Neuronal stem cell (in vitro differentiated cells): ENCODE data around the gene MYCBPAP.
A peak's percentile ranks its signal among the peaks of the same experiment; 100 is the strongest.
"Not testable (repeated sequence)": the region's sequence is repeated elsewhere in the genome, so short reads cannot be mapped to it uniquely, and the experiment has no call there.

ENCODE experiments used
- DNase-seq: peaks from one replicate; pipeline ENCODE4 v3.0.0-alpha.2; 2013; ENCODE audit warnings: low spot score
- H2AFZ ChIP-seq: one replicate; pipeline ENCODE4 v1.6.1; 2013; ENCODE audit warnings: mild to moderate bottlenecking, low read length, inconsistent platforms
- H2AK5ac ChIP-seq: 2 replicates; pipeline ENCODE4 v1.6.1; 2013; ENCODE audit warnings: low read depth, mild to moderate bottlenecking, inconsistent platforms, low read length, moderate library complexity, mixed read lengths
- H2BK120ac ChIP-seq: 2 replicates; pipeline ENCODE4 v1.6.1; 2013; ENCODE audit warnings: low read depth, mild to moderate bottlenecking, inconsistent platforms, low read length, moderate library complexity, mixed read lengths
- H2BK12ac ChIP-seq: one replicate; pipeline ENCODE4 v1.6.1; 2013; ENCODE audit warnings: low read length, inconsistent platforms
- H2BK15ac ChIP-seq: 2 replicates; pipeline ENCODE4 v1.6.1; 2013; ENCODE audit warnings: mild to moderate bottlenecking, low read length, inconsistent platforms, mixed read lengths
- H2BK5ac ChIP-seq: one replicate; pipeline ENCODE4 v1.6.1; 2013; ENCODE audit warnings: inconsistent platforms, mild to moderate bottlenecking, low read length, moderate library complexity
- H3K14ac ChIP-seq: one replicate; pipeline ENCODE4 v1.6.1; 2013; ENCODE audit warnings: low read length, inconsistent platforms
- H3K18ac ChIP-seq: 2 replicates; pipeline ENCODE4 v1.6.1; 2013; ENCODE audit warnings: low read length, inconsistent platforms
- H3K23ac ChIP-seq: 2 replicates; pipeline ENCODE4 v1.6.1; 2013; ENCODE audit warnings: low read depth, mild to moderate bottlenecking, mixed read lengths, low read length, inconsistent platforms; ENCODE audit not compliant: poor library complexity
- H3K27ac ChIP-seq: replicated peaks from 3 replicates; pipeline ENCODE4 v1.5.1; 2013; ENCODE audit warnings: low read length, inconsistent platforms
- H3K27me3 ChIP-seq, 3 experiments: 2 replicates each; pipeline ENCODE4 v1.6.1; 2013; ENCODE audit warnings: low read length in 3 of 3, mild to moderate bottlenecking in 2 of 3, inconsistent platforms in 1 of 3, low read depth in 1 of 3, mixed read lengths in 1 of 3, moderate library complexity in 1 of 3; ENCODE audit not compliant: control insufficient read depth in 3 of 3, insufficient read depth in 3 of 3
- H3K36me3 ChIP-seq, 2 donors: replicated peaks in 1 of 2; 2 replicates each; pipeline ENCODE4 v1.6.1; 2013; ENCODE audit warnings: low read length in 2 of 2; ENCODE audit not compliant: control insufficient read depth in 2 of 2, insufficient read depth in 2 of 2
- H3K4ac ChIP-seq: 2 replicates; pipeline ENCODE4 v1.6.1; 2013; ENCODE audit warnings: inconsistent platforms, mild to moderate bottlenecking, low read length, moderate library complexity
- H3K4me1 ChIP-seq, 2 donors: 1 replicate in 1 of 2; 2 replicates in 1 of 2; pipeline ENCODE4 v1.6.1; 2013; ENCODE audit warnings: low read length in 2 of 2, low read depth in 1 of 2; ENCODE audit not compliant: control insufficient read depth in 2 of 2, insufficient read depth in 1 of 2
- H3K4me2 ChIP-seq: one replicate; pipeline ENCODE4 v1.6.1; 2013; ENCODE audit warnings: mild to moderate bottlenecking, low read length, inconsistent platforms; ENCODE audit not compliant: insufficient read depth, poor library complexity, severe bottlenecking
- H3K4me3 ChIP-seq, 2 donors: 2 replicates each; pipeline ENCODE4 v1.5.1; 2013; ENCODE audit warnings: low read length in 2 of 2, mild to moderate bottlenecking in 2 of 2, inconsistent platforms in 1 of 2, moderate library complexity in 1 of 2
- H3K79me1 ChIP-seq: one replicate; pipeline ENCODE4 v1.6.1; 2013; ENCODE audit warnings: low read depth, mild to moderate bottlenecking, inconsistent platforms, low read length, moderate library complexity
- H3K9ac ChIP-seq: one replicate; pipeline ENCODE4 v1.6.1; 2013; ENCODE audit warnings: mild to moderate bottlenecking, low read depth, low read length, inconsistent platforms; ENCODE audit not compliant: poor library complexity
- H3K9me3 ChIP-seq, 2 donors: replicated peaks in 1 of 2; 2 replicates each; pipeline versions ENCODE3 to v1.6.1; 2013; ENCODE audit warnings: low read length in 2 of 2, mild to moderate bottlenecking in 2 of 2, inconsistent platforms in 1 of 2, low read depth in 1 of 2, mixed read lengths in 1 of 2, moderate library complexity in 1 of 2; ENCODE audit not compliant: control insufficient read depth in 2 of 2, insufficient read depth in 1 of 2
- H4K8ac ChIP-seq: one replicate; pipeline ENCODE4 v1.6.1; 2013; ENCODE audit warnings: low read depth, mild to moderate bottlenecking, inconsistent platforms, low read length, moderate library complexity
- H4K91ac ChIP-seq: one replicate; pipeline ENCODE4 v1.6.1; 2013; ENCODE audit warnings: low read length, low read depth, mild to moderate bottlenecking, inconsistent platforms; ENCODE audit not compliant: poor library complexity
- WGBS, 2 donors: extraction: QIAGEN DNeasy Blood & Tissue Kit; methylation state at CpG; one replicate each; pipeline ENCODE4 v1.1.7; 2013; ENCODE audit warnings: missing lambda C conversion rate in 2 of 2, mixed read lengths in 1 of 2; ENCODE audit not compliant: insufficient read length in 2 of 2, insufficient replicate concordance in 1 of 2; ENCODE audit errors: extremely low coverage in 2 of 2; 5-methylcytosine and 5-hydroxymethylcytosine counted together

Gene MYCBPAP

DNA sequence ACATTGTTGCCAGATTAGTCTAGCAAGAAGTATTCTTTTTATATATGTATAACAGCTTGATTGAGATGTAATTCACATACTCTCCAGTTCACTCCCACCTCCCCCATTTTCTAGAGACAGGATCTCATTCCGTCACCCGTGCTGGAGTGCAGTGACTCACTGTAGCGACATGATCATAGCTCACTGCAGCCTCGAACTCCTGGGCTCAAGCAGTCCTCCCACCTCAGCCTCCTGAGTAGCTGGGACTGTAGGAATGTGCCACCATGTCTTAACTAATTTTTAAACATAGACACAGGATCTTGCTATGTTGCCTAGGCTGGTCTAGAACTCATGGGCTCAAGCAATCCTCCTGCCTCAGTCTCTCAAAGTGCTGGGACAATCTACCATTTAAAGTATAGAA, 32.9 kb upstream of the MYCBPAP start:
- H2AK5ac ChIP-seq, result no peak overlapping the region
- no peak overlapping the region for H3K4ac ChIP-seq
- H3K4me1 ChIP-seq, result peaks cover 7 to 9% of the 10 kb centered on the region in 2 donors
- H2BK15ac ChIP-seq, result no peak overlapping the region
- no peak for DNase-seq
- no peak overlapping the region for H3K4me3 ChIP-seq
- no peak overlapping the region for H3K18ac ChIP-seq
- no peak overlapping the region for H3K23ac ChIP-seq
- no peak overlapping the region for H2BK5ac ChIP-seq
- H2BK12ac ChIP-seq, result no peak overlapping the region
- peaks cover 0 to 59% (median 20%) of the 10 kb centered on the region in 3 experiments for H3K27me3 ChIP-seq
- H3K4me2 ChIP-seq, result no peak overlapping the region
- no CpG with 5 or more reads among the region's 4 CpGs for WGBS, 2 donors
- no peaks in the 10 kb centered on the region for H3K36me3 ChIP-seq
- no peak overlapping the region for H3K14ac ChIP-seq
- no peaks in the 10 kb centered on the region for H3K79me1 ChIP-seq
- H3K9me3 ChIP-seq, result peaks cover 0 to 1% of the 10 kb centered on the region in 2 donors
- H3K9ac ChIP-seq, result no peak overlapping the region
- H2AFZ ChIP-seq, result no peak overlapping the region
- no peak overlapping the region for H4K8ac ChIP-seq
- no peak overlapping the region for H4K91ac ChIP-seq
- H2BK120ac ChIP-seq, result no peak overlapping the region
- H3K27ac ChIP-seq, result no peak overlapping the region

DNA sequence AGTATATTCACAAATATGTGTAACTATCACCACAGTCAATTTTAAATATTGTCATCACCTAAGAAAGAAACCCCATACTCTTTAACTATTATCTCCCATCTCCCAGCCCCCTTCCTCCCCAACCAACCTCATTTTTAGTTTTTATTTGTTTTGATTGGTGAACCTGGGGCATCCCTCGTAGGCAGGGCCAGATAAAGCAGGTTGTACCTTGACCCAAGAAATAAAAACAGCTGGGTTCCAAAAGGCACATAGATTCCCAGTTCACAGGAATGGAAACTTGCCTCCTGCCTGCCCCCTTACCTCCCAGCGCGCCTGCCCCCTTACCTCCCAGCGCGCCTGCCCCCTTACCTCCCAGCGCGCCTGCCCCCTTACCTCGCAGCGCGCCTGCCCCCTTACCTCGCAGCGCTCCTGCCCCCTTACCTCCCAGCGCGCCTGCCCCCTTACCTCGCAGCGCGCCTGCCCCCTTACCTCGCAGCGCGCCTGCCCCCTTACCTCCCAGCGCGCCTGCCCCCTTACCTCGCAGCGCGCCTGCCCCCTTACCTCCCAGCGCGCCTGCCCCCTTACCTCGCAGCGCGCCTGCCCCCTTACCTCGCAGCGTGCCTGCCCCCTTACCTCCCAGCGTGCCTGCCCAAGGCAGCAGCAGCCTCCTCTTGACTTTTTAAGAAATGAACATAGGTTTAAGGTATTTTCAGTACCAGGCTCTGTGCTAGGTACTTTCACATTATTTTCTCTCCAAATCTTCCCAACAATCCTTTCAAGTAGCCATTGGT, 32.3 kb upstream of the MYCBPAP start:
- H2BK12ac ChIP-seq, H3K36me3 ChIP-seq, H2AK5ac ChIP-seq, H2AFZ ChIP-seq, H3K14ac ChIP-seq, H3K9ac ChIP-seq, H2BK120ac ChIP-seq, H3K79me1 ChIP-seq, DNase-seq, H4K8ac ChIP-seq, H2BK15ac ChIP-seq, H3K4me2 ChIP-seq, H3K4me3 ChIP-seq, H3K23ac ChIP-seq, H3K4me1 ChIP-seq, H2BK5ac ChIP-seq, H3K4ac ChIP-seq, H3K18ac ChIP-seq, H4K91ac ChIP-seq, H3K27ac ChIP-seq, H3K9me3 ChIP-seq: not testable (repeated sequence)
- WGBS, 2 donors, result no CpG with 5 or more reads among the region's 33 CpGs
- H3K27me3 ChIP-seq, result peaks cover 0 to 53% (median 14%) of the 10 kb centered on the region in 3 experiments

DNA sequence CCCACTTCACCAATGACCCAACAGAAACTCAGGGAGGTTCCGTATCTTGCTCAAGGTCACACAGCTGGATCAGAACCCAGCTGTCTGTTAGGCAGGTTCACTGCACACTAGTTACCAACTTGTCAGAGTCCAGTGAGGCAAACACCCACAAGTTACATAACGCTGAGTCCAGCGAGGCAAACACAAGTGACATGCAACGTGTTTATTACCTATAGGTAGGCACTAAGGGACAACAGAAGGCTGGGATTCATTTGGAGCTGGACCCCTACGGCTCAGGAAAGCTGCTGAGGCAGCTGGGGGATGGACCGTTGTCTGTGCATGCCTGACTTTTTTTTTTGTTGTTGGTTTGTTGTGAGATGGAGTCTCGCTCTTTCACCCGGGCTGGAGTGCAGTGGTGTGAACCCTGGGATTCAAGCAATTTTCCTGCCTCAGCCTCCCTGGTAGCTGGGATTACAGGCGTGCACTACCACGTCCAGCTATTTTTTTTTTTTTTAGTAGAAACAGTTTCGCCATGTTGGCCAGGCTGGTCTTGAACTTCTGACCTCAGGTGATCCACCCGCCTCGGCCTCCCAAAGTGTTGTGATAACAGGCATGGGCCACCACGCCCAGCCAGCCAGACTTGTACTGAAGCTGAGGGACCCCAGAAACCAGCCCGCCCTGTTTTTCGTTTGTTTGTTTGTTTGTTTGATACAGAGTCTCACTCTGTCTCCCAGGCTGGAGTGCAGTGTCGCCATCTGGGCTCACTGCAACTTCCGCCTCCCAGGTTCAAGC, 31.5 kb upstream of the MYCBPAP start:
- Histone ChIP-seq H2BK12ac (no peak overlapping the region), H3K79me1 (no peaks in the 10 kb centered on the region), H3K27ac (no peak overlapping the region), H3K4me2 (no peak overlapping the region), H3K9ac (no peak overlapping the region), H4K91ac (no peak overlapping the region), H3K4me1 (peaks cover 7 to 9% of the 10 kb centered on the region in 2 donors), H3K36me3 (no peaks in the 10 kb centered on the region), H2BK15ac (no peak overlapping the region), H3K4me3 (no peak overlapping the region), H3K14ac (no peak overlapping the region), H3K9me3 (peaks cover 0 to 1% of the 10 kb centered on the region in 2 donors), H3K18ac (no peak overlapping the region), H3K4ac (no peak overlapping the region), H2BK5ac (no peak overlapping the region), H2BK120ac (no peak overlapping the region), H4K8ac (no peak overlapping the region), H2AK5ac (no peak overlapping the region), H3K27me3 (peaks cover 0 to 46% (median 7%) of the 10 kb centered on the region in 3 experiments), H3K23ac (no peak overlapping the region), H2AFZ (no peak overlapping the region)
- no peak for DNase-seq
- WGBS, 2 donors, result no CpG with 5 or more reads among the region's 18 CpGs

DNA sequence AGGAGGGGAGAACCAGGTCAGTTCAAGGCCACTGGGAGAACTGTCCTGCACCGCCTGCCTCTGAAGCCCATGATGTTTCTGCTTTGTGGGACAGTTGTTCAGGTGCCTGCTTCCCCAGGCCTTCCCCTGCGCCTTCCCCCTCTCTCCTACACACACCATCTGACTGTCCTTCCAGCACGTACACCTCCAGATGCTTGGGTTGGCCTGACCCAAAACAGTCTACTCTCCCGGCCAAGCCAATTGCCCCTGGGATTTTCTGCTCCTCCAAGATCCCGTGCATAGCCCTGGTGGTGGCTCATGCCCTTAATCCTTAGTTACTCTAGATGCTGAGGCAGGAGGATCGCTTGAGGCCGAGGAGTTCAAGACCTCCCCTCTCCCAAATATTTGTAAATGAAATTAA, 30.3 kb upstream of the MYCBPAP start:
- Histone ChIP-seq H3K18ac (no peak overlapping the region), H2AFZ (peak overlapping the region; percentile 98), H2BK12ac (peak overlapping the region; percentile 2), H3K9me3 (no peaks in the 10 kb centered on the region), H3K4ac (no peak overlapping the region), H2BK120ac (no peak overlapping the region), H3K14ac (no peak overlapping the region), H2BK5ac (no peak overlapping the region), H3K36me3 (peaks cover 0 to 3% of the 10 kb centered on the region in 2 donors), H4K91ac (no peak overlapping the region), H3K4me1 (peaks cover 5 to 7% of the 10 kb centered on the region in 2 donors), H4K8ac (no peak overlapping the region), H3K4me3 (peak overlapping the region in 1 of 2 donors; percentile 62), H3K27ac (no peak overlapping the region), H2BK15ac (no peak overlapping the region), H3K27me3 (peaks cover 0 to 36% (median 6%) of the 10 kb centered on the region in 3 experiments), H3K4me2 (no peak overlapping the region), H3K23ac (no peak overlapping the region), H3K9ac (no peak overlapping the region), H2AK5ac (peak overlapping the region; percentile 28), H3K79me1 (no peaks in the 10 kb centered on the region)
- DNase-seq, result no peak
- no CpG with 5 or more reads among the region's 7 CpGs for WGBS, 2 donors
